NT2/D1 (cell line): ENCODE results near the gene KLHL15.

Source experiments
- DNase-seq: peaks from one replicate; pipeline ENCODE4 v3.0.0-alpha.2; 2011; ENCODE audit warnings: low read depth, low spot score
- H3K27me3 ChIP-seq: 2 replicates; pipeline ENCODE4 v1.6.0; 2011; ENCODE audit warnings: mild to moderate bottlenecking; ENCODE audit not compliant: insufficient read length, insufficient read depth
- H3K36me3 ChIP-seq: 2 replicates; pipeline ENCODE4 v1.6.1; 2011; ENCODE audit warnings: mild to moderate bottlenecking, low read length, mixed read lengths; ENCODE audit not compliant: insufficient read depth, insufficient read length
- H3K4me1 ChIP-seq: 2 replicates; pipeline ENCODE4 v1.5.1; 2011; ENCODE audit not compliant: insufficient read depth, insufficient read length
- H3K4me3 ChIP-seq: 2 replicates; pipeline ENCODE4 v1.5.1; 2011; ENCODE audit warnings: low read depth; ENCODE audit not compliant: insufficient read length
- H3K9ac ChIP-seq: 2 replicates; pipeline ENCODE4 v1.6.0; 2011; ENCODE audit warnings: low read depth; ENCODE audit not compliant: insufficient read length
- H3K9me3 ChIP-seq: 2 replicates; pipeline ENCODE4 v1.5.1; 2011; ENCODE audit warnings: mild to moderate bottlenecking, low read length; ENCODE audit not compliant: insufficient read depth
- SUZ12 ChIP-seq: IDR thresholded peaks from 2 replicates; pipeline ENCODE4 v1.6.1; 2011; ENCODE audit not compliant: insufficient read length, insufficient read depth; ENCODE audit errors: extremely low read depth
- YY1 ChIP-seq: IDR thresholded peaks from 2 replicates; pipeline ENCODE4 v1.6.1; 2011; ENCODE audit not compliant: insufficient read length, insufficient read depth
- ZNF274 ChIP-seq: IDR thresholded peaks from 2 replicates; pipeline ENCODE4 v1.6.1; 2011; ENCODE audit warnings: mild to moderate bottlenecking, low read depth, low read length

KLHL15 gene

DNA sequence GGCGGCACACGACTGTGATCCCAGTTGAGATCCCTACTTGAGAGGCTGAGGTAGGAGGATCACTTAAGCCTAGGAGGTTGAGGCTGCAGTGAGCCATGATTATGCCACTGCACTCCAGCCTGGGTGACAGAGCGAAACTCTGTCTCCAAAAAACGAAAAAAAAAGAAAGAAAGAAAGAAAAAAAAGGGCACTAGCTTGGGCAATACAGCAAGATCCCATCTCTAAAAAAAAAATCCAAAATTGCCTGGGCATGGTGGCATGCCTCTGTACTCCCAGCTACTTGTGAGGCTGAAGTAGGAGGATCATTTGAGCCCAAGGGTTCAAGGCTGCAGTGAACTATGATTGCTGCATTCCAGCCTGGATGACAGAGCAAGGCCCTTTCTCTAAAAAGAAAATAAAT is 10.7 kb upstream of the KLHL15 start:
- no peak overlapping the region for H3K4me3 ChIP-seq
- H3K27me3 ChIP-seq: no peaks in the 10 kb centered on the region
- no peak for DNase-seq
- no peaks in the 10 kb centered on the region for H3K36me3 ChIP-seq
- H3K9me3 ChIP-seq: no peaks in the 10 kb centered on the region
- no peak overlapping the region for H3K9ac ChIP-seq
- TF ChIP-seq SUZ12 (no peak), ZNF274 (no peak), YY1 (no peak)
- no peaks in the 10 kb centered on the region for H3K4me1 ChIP-seq

GRCh38 chrX:24034485-24034884 is 7.5 kb upstream of the KLHL15 start:
- H3K9me3 ChIP-seq: no peaks in the 10 kb centered on the region
- TF ChIP-seq SUZ12: no peak
- no peak for TF ChIP-seq ZNF274
- TF ChIP-seq YY1: no peak
- H3K4me1 ChIP-seq: no peaks in the 10 kb centered on the region
- DNase-seq: no peak
- no peaks in the 10 kb centered on the region for H3K36me3 ChIP-seq
- no peak overlapping the region for H3K4me3 ChIP-seq
- no peak overlapping the region for H3K9ac ChIP-seq
- H3K27me3 ChIP-seq: no peaks in the 10 kb centered on the region

DNA sequence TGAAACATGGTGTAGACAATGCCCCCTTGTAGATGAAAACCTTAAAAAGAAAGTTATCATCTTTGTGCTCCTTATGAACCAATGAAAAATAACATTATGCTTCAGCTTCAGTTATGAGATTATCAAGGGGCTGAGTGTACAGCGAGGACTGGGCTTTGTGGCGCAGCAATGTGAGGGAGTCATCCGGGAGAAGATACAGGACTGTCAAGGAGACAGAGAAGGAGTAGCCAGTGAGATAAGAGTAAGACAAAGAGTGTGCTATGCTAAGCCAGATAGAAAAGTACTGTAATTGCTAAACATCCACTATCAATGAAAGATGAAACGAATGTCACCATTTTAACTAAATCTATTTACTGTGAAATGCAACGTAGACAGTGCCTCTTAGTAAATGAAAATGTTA is 3.6 kb upstream of the KLHL15 start:
- no peaks in the 10 kb centered on the region for H3K9me3 ChIP-seq

GRCh38 chrX:24027985-24028384 is 999 bp upstream of the KLHL15 start:
- TF ChIP-seq ZNF274 (no peak), SUZ12 (no peak), YY1 (no peak)
- H3K4me1 ChIP-seq: no peaks in the 10 kb centered on the region
- no peak overlapping the region for H3K4me3 ChIP-seq
- no peaks in the 10 kb centered on the region for H3K36me3 ChIP-seq
- DNase-seq: no peak
- no peaks in the 10 kb centered on the region for H3K9me3 ChIP-seq
- no peaks in the 10 kb centered on the region for H3K27me3 ChIP-seq
- no peak overlapping the region for H3K9ac ChIP-seq

More for the DNA sequence above, 3.6 kb upstream of the KLHL15 start:
- TF ChIP-seq ZNF274 (no peak), SUZ12 (no peak), YY1 (no peak)
- H3K4me1 ChIP-seq: no peaks in the 10 kb centered on the region
- no peaks in the 10 kb centered on the region for H3K27me3 ChIP-seq
- H3K4me3 ChIP-seq: no peak overlapping the region
- H3K36me3 ChIP-seq: no peaks in the 10 kb centered on the region
- no peak overlapping the region for H3K9ac ChIP-seq
- DNase-seq: no peak

DNA sequence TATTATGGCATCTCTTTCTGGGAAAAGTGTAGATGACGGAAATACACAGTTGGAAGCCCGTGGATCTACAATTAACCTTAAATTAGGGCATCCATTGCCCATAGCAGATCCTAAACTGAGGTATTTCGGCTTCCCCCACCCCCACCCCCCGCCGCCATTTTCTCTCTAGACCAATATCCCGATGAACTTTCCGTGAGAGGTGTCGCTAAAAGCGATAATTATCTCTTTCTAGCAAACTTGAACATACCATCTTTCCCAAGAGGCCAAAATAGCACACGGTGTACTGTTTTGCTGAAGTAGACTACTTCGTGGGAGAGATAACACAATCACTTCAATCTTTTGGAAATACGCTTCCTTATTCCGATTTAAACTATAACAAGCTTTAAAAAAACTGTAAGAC is 554 bp downstream of the KLHL15 start:
- TF ChIP-seq SUZ12 (no peak), YY1 (no peak), ZNF274 (no peak)
- DNase-seq: no peak
- H3K9me3 ChIP-seq: no peaks in the 10 kb centered on the region

GRCh38 chrX:24025741-24026403 is 1.1 kb downstream of the KLHL15 start:
- H3K4me1 ChIP-seq: no peaks in the 10 kb centered on the region
- H3K36me3 ChIP-seq: peaks cover 12% of the 10 kb centered on the region
- TF ChIP-seq SUZ12: no peak
- peak; percentile 4 for TF ChIP-seq YY1
- no peaks in the 10 kb centered on the region for H3K9me3 ChIP-seq
- no peak for DNase-seq
- H3K9ac ChIP-seq: peak overlapping the region; percentile 90
- no peaks in the 10 kb centered on the region for H3K27me3 ChIP-seq
- H3K4me3 ChIP-seq: peak overlapping the region; percentile 74

More for the DNA sequence above, 554 bp downstream of the KLHL15 start:
- no peaks in the 10 kb centered on the region for H3K4me1 ChIP-seq
- H3K4me3 ChIP-seq: peak overlapping the region; percentile 74
- peaks cover 11% of the 10 kb centered on the region for H3K36me3 ChIP-seq
- no peaks in the 10 kb centered on the region for H3K27me3 ChIP-seq
- peak overlapping the region; percentile 90 for H3K9ac ChIP-seq

DNA sequence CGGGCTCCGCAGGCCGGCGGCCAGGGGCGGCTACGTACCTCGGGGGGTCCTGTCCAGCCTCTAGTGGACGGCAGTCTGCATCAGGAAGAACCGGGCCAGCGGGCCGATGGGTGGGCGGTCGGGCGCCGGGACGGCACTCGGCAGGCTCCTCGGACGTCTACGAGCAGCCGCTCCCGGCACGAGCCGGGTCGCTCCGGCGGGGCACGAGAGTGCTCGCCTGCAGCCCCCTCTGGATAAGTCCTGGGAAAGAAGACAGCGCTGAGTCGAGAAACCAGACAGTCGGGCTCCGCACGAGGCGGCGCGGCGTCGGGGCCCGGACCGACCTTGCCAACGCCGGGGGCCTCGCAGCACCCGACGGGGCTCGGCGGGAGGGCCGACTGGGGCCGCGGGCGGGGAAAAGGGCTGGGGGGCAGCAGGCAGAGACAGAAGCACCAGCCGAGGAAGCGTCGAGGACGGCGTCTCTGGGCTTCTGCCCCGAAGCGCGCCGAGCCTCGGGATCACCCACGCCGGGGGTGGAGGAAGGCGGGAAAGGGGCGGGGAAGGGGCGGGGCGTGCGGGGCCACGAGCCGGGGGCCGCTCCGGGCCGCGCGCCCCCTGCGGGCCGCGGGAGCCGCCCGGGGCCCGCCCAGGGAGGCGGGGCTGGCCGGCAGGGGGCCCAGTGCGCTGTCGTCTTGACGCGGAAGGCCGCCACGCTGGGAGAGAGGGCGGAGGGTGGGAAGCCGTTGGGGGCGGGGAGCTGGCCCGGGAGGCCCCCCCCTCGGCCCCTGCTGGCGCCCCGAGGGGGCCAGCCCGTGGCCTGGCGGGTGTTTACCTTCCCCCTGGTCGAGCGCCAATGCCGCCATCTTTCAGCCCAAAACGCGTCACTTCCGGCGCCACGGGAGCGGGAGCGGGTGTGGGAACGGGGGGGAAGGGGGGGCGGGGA is 1.9 kb downstream of the KLHL15 start:
- peak; percentile 52 for TF ChIP-seq YY1
- TF ChIP-seq SUZ12: no peak

More for the DNA sequence above, 1.9 kb downstream of the KLHL15 start:
- Histone ChIP-seq H3K9me3 (no peaks in the 10 kb centered on the region), H3K36me3 (peaks cover 12% of the 10 kb centered on the region), H3K4me3 (peak overlapping the region; percentile 74), H3K4me1 (no peaks in the 10 kb centered on the region), H3K27me3 (no peaks in the 10 kb centered on the region), H3K9ac (peak overlapping the region; percentile 98)
- peak; percentile 73 for DNase-seq
